K562 (cell line): Measurements from ENCODE around the gene UTP25. TPM values are rescaled to one million over a fixed set of nuclear protein-coding genes. Genes with fewer than 3 reads are reported as not detected.

Experiments
- ATF7 ChIP-seq: fragments of 450-650 bp; IDR thresholded peaks from 2 replicates; pipeline ENCODE4 v1.7.1; 2014; ENCODE audit warnings: mild to moderate bottlenecking, moderate library complexity
- BRD9 ChIP-seq: fragments of 450-650 bp; IDR thresholded peaks from 2 replicates; pipeline ENCODE4 v1.6.1; 2018; ENCODE audit warnings: low read depth; ENCODE audit not compliant: partially characterized antibody
- CREB1 ChIP-seq, 2 experiments: sonication (generic) in 1 of 2; formaldehyde crosslinking in 1 of 2; IDR thresholded peaks; 2 replicates each; pipeline versions ENCODE4 v1.6.1 to v1.8.0; 2012 to 2022; ENCODE audit warnings: inconsistent platforms in 1 of 2, mild to moderate bottlenecking in 1 of 2, missing genetic modification reagents in 1 of 2, moderate library complexity in 1 of 2
- DMBX1 ChIP-seq: fragments of 250-450 bp; sonication (Bioruptor Pico); IDR thresholded peaks from 2 replicates; pipeline ENCODE4 v1.8.0; 2022; ENCODE audit warnings: inconsistent platforms, mild to moderate bottlenecking, moderate library complexity, borderline replicate concordance
- DPF2 ChIP-seq: fragments of 450-650 bp; IDR thresholded peaks from 2 replicates; pipeline ENCODE4 v1.6.1; 2016
- ETV6 ChIP-seq, 3 experiments: fragments of 150-350 bp in 1 of 3; sonication (generic) in 1 of 3; formaldehyde crosslinking in 1 of 3; IDR thresholded peaks; 2 replicates each; pipeline versions ENCODE4 v1.6.1 to v1.8.0; 2014 to 2022; ENCODE audit warnings: borderline replicate concordance in 2 of 3, low read depth in 2 of 3, antibody characterized with exemption in 1 of 3, low read length in 1 of 3, mild to moderate bottlenecking in 1 of 3, missing genetic modification reagents in 1 of 3
- GABPA ChIP-seq: fragments of 200-800 bp; sonication (Bioruptor generic); conservative IDR thresholded peaks from 2 replicates; pipeline ENCODE4 v1.6.1; 2016; ENCODE audit warnings: low read depth, missing genetic modification characterization, missing compliant biosample characterization
- GTF2E2 ChIP-seq: fragments of 200-800 bp; sonication (Bioruptor generic); IDR thresholded peaks from 2 replicates; pipeline ENCODE4 v1.6.1; 2016; ENCODE audit warnings: missing genetic modification characterization, missing compliant biosample characterization
- HMGXB4 ChIP-seq: sonication (generic); formaldehyde crosslinking; IDR thresholded peaks from 2 replicates; pipeline ENCODE4 v1.8.1; 2023; ENCODE audit warnings: mild to moderate bottlenecking, missing genetic modification reagents
- HNRNPLL ChIP-seq: fragments of 200-400 bp; formaldehyde crosslinking; IDR thresholded peaks from 2 replicates; pipeline ENCODE4 v1.6.1; 2017; ENCODE audit warnings: low read length, low read depth, mild to moderate bottlenecking; ENCODE audit not compliant: poor library complexity, severe bottlenecking
- MBD2 ChIP-seq: sonication (generic); IDR thresholded peaks from 2 replicates; pipeline ENCODE4 v1.6.1; 2016; ENCODE audit warnings: low read depth, borderline replicate concordance
- MIER1 ChIP-seq: fragments of 450-650 bp; IDR thresholded peaks from 2 replicates; pipeline ENCODE4 v1.6.1; 2016; ENCODE audit warnings: antibody characterized with exemption, mild to moderate bottlenecking, low read depth
- MTF1 ChIP-seq: fragments of 250-450 bp; sonication (Bioruptor Pico); IDR thresholded peaks from 2 replicates; pipeline ENCODE4 v1.9.0; 2021; ENCODE audit warnings: moderate library complexity, mild to moderate bottlenecking, inconsistent platforms, borderline replicate concordance
- SIX5 ChIP-seq, 2 experiments: IDR thresholded peaks; 2 replicates each; pipeline ENCODE4 v1.6.1; 2011; ENCODE audit warnings: low read length in 2 of 2, borderline replicate concordance in 1 of 2, low read depth in 1 of 2, mild to moderate bottlenecking in 1 of 2, moderate library complexity in 1 of 2; ENCODE audit not compliant: insufficient read depth in 1 of 2
- TFAP4 ChIP-seq: sonication (generic); formaldehyde crosslinking; IDR thresholded peaks from 2 replicates; pipeline ENCODE4 v1.8.0; 2022; ENCODE audit warnings: missing genetic modification reagents, mild to moderate bottlenecking, moderate library complexity, borderline replicate concordance
- THRB ChIP-seq: fragments of 450-650 bp; formaldehyde crosslinking; conservative IDR thresholded peaks from 2 replicates; pipeline ENCODE4 v1.4.0; 2022; ENCODE audit warnings: mild to moderate bottlenecking, missing genetic modification characterization
- ZNF398 ChIP-seq: fragments of 250-450 bp; sonication (Bioruptor Pico); IDR thresholded peaks from 2 replicates; pipeline ENCODE4 v1.8.0; 2021; ENCODE audit warnings: moderate library complexity, mild to moderate bottlenecking, inconsistent platforms
- polyA plus RNA-seq, 8 experiments: library from polyadenylated mRNA; depleted of rRNA in 4 of 8; stranded (reverse) in 5 of 8; unstranded in 3 of 8; fragments of >200 nt; fragmentation: Nextera tagmentation in 2 of 8; fragmentation: Illumina TruSeq in 1 of 8; extraction: Ambion mirVana in 2 of 8; extraction: Trizol in 1 of 8; gene quantifications; 2 replicates each; pipeline versions ENCODE4 v1.2.1 to v1.2.3, GENCODE V29; 2011 to 2014; ENCODE audit warnings: inconsistent platforms in 1 of 8, missing spikeins in 1 of 8
- total RNA-seq, 7 experiments: library from RNA; depleted of rRNA in 6 of 7; stranded (reverse); fragments of >200 nt in 6 of 7; fragmentation: Illumina TruSeq in 2 of 7; extraction: Trizol in 2 of 7; gene quantifications; 2 replicates each; pipeline versions ENCODE4 v1.2.1 to v1.2.3, GENCODE V29; 2011 to 2021; ENCODE audit warnings: low replicate concordance in 1 of 7

Gene UTP25
- total and polyA plus RNA-seq, 9 of the 15 experiments (the other 6 are each of a cell fraction or from before 2014, with no cell fraction given): 5.7 to 17.6 (median 12.0) TPM

GRCh38 chr1:209805875-209806760, 21.7 kb upstream of the UTP25 start, which contains the start of gene IRF6 (continued):
- TF ChIP-seq ZNF398 (CRISPR knock-in tag): no peak
- no peak for TF ChIP-seq MTF1
- TF ChIP-seq SIX5 (IDR thresholded peaks at IDR 0.05; ENCODE audit: borderline replicate concordance in 1 of 2, insufficient read depth in 1 of 2, low read depth in 1 of 2, low read length in 2 of 2): peak in 1 of 2 experiments; percentile 30; a peak in 1 of 4 replicates
- TF ChIP-seq GTF2E2: no peak
- TF ChIP-seq MBD2: no peak; the same call in 1 of the 2 replicates
- no peak for TF ChIP-seq THRB (CRISPR knock-in tag)
- TF ChIP-seq TFAP4 (CRISPR knock-in tag): peak; percentile 60; the same call in 1 of the 2 replicates
- peak; percentile 65 for TF ChIP-seq CREB1 (IDR thresholded peaks at IDR 0.05)
- TF ChIP-seq CREB1 (CRISPR knock-in tag; IDR thresholded peaks at IDR 0.05): no peak
- TF ChIP-seq DPF2: peak; percentile 60
- TF ChIP-seq DMBX1 (CRISPR knock-in tag): 0 out of 2 replicates have a peak, but pooled peaks have one; percentile 29
- TF ChIP-seq HNRNPLL: peak; percentile 72
- no peak for TF ChIP-seq GABPA
- TF ChIP-seq ETV6 (IDR thresholded peaks at IDR 0.05; ENCODE audit: borderline replicate concordance in 1 of 2, low read depth in 2 of 2, low read length in 1 of 2): peak in 1 of 2 experiments; percentile 23; a peak in 1 of 4 replicates
- TF ChIP-seq ETV6 (CRISPR knock-in tag; IDR thresholded peaks at IDR 0.05; ENCODE audit: borderline replicate concordance): no peak
- peak; percentile 48 for TF ChIP-seq BRD9
- peak; percentile 35; the same call in 1 of the 2 replicates for TF ChIP-seq HMGXB4 (CRISPR knock-in tag)
- TF ChIP-seq MIER1: no peak
- peak; percentile 75; the same call in 1 of the 2 replicates for TF ChIP-seq ATF7
